ENCODE data around the gene OR2B6.
"Not testable (repeated sequence)": the region's sequence is repeated elsewhere in the genome, so short reads cannot be mapped to it uniquely, and the experiment has no call there.

The OR2B6 gene

DNA sequence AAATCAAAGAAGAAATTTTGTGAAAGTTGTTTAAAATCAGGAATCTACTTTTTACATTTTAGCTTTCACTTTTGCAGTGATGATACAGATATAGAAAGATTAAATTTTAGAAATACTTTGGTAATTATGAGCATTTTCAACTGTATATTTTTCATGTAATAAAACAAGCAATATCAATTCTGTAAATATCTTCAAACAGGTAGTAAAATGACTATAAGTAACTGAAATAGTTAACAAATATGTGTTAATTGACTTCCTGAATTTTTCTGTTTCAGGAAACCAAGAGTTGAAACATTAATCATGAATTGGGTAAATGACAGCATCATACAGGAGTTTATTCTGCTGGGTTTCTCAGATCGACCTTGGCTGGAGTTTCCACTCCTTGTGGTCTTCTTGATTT lies at the start of gene OR2B6:
Gene OR2B6 (plus strand): TSS at position 301 of the 400 bp plus-strand sequence. CDS start 0 bp downstream, at position 301.
- DNase-seq: no peak

DNA sequence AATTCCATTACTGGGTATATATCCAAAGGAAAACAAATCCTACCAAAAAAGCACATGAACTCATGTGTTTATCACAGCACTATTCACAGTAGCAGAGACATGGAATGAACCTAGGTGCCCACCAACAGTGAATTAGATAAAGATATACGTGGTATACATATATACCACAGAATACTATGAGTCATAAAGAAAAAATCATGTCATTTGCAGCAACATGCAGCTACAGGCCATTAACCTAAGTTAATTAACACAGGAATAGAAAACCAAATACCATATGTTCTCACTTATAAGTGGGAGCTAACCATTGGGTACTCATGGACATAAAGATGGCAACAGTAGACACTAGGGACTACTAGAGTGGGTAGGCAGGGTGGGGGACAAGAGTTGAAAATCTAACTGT lies 49.0 kb upstream of the OR2B6 start:
- no peak for DNase-seq

DNA sequence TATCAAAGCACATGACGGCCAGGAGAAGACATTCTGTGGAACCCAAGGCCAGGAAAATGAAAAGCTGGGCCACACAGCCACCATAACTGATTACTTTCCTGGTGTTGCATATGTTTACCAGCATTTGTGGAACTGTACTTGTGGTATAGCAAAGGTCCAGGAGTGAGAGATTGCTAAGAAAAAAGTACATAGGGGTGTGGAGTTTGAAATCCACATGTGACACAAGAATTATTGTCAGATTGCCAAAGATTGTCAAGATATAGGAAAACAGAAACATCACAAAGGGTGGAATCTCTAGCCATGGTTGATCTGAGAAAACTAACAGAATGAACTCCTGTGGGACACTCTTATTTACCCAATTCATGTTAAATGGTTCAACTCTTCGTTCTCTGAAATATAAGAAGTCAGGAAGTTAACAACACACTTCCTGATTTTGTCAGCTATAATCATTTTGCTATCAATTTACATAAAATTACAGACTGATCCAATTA lies 45.0 kb upstream of the OR2B6 start, which contains the start of gene OR2B2:
Gene OR2B2 (minus strand): TSS at position 441 of the 491 bp plus-strand sequence. CDS start 77 bp downstream, at position 364.
- DNase-seq: no peak

DNA sequence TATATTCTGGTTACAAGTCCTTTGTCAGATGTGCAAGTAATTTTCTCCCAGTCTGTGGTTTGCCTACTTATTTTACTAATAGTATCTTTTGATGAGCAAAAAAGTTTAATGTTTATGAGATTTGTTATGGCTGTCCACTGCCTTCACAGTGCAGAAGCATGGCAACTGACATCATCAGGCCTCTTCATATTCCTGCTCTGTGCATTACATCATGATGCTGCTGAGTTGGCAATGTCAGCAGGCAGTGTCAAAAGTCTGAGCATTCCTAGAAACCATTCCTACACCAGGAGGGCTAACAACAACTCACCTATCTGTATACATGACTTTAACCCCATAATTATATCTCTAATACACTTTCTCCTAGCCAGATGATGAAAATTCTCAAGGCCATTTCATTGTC lies 34.1 kb upstream of the OR2B6 start:
- DNase-seq: no peak

DNA sequence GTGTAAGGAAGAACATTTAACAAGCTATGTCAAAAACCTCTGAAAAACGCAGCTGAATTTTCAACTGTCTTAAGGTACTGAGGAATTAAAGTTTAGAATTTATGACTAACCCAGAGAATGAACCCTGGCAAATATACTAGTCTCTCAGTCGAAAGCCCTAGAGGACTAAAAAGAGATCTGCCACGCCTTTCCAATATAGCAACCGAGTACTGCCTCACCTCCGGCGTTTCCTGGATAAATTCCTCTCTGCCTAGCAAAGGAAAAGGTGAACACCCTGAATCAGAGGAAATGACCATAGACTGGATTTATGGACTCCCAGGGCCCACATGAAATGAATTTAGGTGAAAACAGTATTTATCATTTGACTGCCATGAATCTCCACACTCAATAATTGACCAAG lies 32.9 kb upstream of the OR2B6 start:
- DNase-seq: no peak

DNA sequence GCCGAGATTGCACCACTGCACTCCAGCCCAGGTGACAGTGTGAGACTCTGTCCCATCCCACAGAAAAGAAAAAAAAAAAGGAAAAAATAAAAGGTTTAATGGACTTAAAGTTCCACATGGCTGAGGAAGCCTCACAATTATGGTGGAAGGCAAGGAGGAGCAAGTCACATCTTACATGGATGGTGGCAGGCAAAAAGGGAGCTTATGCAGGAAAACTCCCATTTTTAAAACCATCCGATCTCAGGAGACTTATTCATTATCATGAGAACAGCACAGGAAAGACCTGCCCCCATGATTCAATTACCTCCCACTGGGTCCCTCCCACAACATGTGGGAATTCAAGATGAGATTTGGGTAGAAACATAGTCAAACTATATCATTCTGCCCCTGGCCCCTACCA lies 29.0 kb upstream of the OR2B6 start:
- DNase-seq: not testable (repeated sequence)

DNA sequence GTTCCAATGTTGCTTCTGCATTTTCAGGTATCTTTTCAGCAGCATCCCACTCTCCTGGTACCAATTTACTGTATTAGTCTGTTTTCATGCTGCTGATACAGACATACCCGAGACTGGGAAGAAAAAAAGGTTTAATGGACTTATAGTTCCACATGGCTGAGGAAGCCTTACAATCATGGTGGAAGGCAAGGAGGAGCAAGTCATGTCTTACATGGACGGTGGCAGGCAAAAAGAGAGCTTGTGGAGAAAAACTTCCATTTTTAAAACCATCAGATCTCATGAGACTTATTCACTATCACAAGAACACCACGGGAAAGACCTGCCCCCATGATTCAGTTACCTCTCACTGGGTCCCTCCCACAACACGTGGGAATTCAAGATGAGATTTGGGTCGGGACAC lies 27.1 kb upstream of the OR2B6 start:
- DNase-seq: not testable (repeated sequence)

DNA sequence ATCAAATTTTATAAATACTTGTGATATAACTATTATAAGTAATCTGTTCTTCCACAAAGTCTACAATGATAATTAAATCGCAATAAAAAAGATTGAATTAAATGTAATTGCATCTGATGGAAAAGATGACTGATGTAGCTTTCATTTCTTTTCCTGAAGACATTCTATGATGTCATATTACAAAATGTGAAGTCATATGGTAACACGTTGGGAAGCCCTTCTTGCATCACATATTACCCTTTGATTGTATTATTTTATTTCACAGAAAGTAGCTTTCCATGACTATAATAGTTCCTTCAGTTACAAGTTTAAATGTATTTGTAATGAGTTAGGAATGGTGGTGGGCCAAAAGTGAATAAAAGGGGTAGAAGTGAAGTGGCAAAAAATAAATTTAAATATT lies 25.8 kb upstream of the OR2B6 start:
- DNase-seq: no peak

DNA sequence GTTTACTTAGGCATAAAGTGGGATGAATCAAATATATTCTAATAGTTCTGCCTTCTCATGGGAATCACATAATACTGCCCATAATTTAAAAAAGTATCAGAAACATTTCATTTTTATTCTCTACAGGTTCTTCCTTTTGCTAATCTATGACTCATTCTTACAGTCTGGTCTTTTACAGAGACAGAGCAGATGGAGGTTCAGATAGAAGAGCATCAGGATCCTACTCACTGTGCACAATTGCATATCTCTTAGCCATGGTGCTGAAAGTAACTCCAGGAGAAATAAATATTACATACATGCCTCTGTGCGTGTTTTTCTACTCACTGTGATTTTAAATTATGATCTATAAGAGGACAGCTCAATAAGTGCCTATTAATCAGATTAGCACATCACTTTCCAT lies 16.3 kb upstream of the OR2B6 start:
- DNase-seq: no peak

DNA sequence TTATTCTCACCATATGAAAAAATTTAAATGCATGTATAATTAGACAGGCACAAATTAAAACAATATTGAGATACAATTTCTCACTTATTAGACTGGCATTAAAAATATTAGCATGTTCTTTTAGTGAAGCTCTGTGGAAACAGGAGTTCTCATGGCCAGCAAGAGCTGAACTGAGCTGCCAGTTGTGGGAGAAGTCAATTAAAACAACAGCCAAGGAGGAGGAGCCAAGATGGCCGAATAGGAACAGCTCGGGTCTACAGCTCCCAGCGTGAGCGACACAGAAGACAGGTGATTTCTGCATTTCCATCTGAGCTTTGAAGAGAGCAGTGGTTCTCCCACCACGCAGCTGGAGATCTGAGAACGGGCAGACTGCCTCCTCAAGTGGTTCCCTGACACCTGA lies 14.0 kb upstream of the OR2B6 start:
- DNase-seq: not testable (repeated sequence)

DNA sequence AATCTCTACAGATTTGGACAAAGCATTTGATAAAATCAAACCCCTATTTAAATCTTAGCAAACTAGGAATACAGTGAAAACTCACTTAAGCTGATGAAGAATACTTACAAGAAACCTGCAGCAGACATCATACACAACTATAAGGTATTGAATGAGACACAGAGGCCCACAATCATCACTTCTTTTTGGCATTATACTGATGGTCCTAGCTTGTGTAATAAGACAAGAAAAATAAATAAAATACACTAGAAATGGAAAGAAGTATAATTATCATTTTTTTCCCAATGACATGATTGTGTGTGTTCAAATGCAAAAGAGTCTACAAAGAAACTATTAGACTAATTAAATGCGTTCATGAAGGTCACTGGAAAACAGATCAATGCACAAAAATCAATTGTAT lies 8.8 kb upstream of the OR2B6 start:
- no peak for DNase-seq

DNA sequence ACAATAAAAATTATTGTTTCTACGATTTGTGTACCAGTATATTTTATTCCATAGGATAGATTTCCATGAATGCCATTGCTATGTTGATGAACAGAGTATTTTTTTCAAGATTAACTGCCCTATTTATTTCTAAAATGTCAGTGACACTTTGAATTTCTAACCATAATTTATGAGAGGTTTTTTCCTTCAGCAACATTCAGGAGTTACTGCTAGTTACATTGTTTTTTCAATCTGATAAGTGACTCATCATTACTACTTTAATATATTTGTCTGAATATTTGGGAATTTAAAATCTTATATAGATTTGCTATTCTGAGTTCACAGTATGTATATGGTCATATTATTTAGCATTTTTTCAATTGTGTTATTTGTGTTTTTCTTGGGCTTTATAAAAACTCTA lies 6.0 kb upstream of the OR2B6 start:
- DNase-seq: no peak

DNA sequence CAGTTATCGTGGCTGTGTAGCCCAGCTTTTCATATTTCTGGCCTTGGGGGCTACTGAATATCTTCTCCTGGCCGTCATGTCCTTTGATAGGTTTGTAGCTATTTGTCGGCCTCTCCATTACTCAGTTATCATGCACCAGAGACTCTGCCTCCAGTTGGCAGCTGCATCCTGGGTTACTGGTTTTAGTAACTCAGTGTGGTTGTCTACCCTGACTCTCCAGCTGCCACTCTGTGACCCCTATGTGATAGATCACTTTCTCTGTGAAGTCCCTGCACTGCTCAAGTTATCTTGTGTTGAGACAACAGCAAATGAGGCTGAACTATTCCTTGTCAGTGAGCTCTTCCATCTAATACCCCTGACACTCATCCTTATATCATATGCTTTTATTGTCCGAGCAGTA lies 475 bp downstream of the OR2B6 start:
- no peak for DNase-seq

DNA sequence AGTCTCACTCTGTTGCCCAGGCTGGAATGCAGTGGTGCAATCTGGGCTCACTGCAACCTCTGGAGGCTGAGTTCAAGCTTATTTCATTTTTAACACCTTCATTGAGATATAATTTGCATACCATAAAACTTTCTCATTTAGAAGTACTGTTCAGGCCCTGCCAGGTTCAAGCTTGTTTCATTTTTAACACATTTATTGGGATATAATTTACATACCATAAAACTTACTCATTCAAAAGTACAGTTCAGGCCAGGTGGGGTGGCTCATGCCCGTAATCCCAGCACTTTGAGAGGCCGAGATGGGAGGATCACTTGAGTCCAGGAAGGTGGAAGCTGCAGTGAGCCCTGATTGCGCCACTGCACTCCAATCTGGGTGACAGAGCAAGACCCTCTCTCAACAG lies 5.5 kb downstream of the OR2B6 start:
- no peak for DNase-seq

DNA sequence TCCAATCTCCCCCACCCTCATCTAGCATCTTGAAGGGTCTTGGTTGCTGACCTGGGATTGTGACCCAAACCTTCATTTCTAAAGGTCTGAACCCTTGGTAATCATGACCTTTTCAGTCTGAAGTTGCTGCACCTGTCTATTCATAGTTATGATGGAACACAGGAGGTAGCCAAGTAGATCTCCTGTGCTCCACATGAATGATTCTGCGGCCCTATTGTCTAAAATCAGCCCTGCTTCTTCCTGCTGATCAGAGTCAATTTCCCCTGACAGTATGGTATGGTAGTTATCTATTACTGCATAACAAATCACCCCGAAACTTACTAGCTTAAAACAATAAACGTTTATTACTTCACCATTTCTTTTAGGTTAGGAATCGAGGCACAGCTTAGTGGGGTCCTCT lies 9.0 kb downstream of the OR2B6 start:
- DNase-seq: no peak

DNA sequence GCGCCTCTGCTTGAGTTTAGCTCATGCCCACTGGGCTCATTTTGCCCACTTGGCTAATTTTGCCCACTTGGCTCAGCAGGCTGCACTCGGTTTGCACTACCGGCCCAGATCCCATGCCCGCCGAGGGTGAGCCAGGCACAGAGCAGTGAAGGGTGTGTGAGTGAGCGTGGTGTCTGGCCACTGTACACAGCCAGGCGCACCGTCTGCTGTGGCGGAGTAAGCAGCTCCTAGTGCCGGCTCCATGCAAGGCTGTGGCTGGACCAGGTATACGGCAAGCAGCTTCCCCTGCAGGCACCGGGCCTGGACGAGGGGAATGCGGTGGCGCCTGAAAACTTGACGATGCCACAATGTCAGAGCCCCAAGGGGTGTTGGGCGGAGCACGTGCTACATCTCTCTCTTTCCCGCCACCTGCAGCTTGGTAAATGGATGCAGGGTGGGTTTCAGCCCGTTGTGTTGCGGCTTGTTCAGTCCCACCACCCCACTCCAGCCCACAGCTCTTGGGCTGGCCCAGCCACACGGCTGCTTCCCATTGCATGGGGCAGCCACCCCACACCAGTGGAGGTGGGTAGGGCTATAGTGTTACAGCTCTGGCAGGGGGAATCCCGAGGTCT lies 9.9 kb downstream of the OR2B6 start:
- no peak for DNase-seq

DNA sequence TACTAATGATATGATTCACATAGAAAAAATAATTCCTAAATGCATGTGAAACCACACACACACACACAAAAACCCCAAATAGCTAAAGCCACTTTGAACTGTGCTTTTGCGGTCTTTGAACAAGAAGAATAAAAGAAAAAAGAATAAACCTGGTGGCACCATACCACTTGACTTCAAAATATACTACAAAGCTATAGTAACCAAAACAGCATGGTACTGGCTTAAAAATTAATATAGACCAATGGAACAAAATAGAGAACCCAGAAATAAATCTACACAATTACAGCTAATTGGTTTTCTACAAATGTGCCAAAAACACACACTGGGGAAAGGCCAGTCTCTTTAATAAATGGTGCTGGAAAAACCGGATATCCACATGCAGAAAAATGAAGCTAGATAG lies 13.4 kb downstream of the OR2B6 start:
- no peak for DNase-seq

DNA sequence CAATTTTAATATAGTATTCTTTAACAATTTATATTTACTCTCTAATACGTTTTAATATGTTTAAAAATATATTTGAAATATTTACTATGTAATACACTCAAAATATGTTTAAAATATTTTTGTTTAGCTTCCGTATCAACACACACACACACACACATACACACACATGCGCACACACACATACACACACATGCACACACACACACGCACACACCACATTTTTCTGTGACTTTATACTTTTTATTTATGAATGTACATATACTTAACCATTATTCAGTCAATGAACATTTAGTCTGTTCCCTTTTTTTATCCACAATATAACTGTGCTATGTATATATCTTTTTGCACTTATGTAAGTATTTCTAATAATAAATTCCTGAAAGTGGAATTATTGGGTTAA lies 15.7 kb downstream of the OR2B6 start:
- DNase-seq: no peak

DNA sequence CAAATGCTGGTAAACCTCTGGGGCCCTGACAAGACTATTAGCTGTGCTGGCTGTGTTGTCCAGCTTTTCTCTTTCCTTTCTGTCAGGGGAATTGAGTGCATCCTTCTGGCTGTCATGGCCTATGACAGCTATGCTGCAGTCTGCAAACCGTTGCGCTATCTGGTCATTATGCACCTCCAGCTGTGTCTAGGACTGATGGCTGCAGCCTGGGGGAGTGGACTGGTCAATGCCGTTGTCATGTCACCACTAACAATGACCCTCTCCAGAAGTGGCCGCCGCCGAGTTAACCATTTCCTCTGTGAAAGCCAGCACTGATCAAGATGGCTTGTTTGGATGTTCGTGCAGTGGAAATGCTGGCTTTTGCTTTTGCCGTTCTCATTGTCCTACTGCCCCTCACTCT lies 20.3 kb downstream of the OR2B6 start:
- DNase-seq: no peak

DNA sequence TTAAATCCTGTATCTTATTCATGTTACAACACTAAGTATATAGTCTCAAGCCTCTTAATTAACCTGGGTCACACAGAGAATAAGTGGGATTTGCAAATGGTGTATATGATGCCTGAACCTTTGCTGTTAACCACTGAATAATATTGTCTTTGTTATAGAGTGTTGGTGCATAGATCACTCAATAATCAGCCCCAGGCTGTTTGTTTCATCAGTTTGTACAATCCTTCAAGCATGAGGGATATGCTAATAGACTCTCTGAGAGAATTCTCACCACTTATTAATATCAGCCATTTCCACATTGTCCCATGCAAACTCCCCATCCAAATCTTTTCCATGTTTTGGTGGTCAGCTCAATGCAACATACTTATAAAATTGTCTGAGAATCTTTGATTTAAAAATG lies 21.7 kb downstream of the OR2B6 start:
- DNase-seq: no peak

DNA sequence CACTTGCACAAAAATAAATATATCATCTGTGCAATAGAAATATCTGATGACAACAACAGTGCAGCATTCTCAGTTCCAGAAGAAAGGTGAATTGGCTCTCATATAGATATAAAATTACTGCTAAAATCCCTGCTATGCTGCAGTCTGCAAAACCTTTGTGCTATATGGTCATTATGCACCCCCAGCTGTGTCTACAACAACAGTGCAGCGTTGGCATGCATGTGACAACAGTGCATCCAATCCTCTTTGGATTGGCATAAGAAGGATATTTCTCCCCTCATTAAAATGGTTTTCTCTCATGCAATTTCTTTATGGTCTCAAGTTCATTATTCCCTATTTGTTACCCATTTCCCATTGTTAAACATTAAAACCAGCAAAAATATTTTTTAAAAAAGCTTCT lies 23.1 kb downstream of the OR2B6 start:
- DNase-seq: no peak

DNA sequence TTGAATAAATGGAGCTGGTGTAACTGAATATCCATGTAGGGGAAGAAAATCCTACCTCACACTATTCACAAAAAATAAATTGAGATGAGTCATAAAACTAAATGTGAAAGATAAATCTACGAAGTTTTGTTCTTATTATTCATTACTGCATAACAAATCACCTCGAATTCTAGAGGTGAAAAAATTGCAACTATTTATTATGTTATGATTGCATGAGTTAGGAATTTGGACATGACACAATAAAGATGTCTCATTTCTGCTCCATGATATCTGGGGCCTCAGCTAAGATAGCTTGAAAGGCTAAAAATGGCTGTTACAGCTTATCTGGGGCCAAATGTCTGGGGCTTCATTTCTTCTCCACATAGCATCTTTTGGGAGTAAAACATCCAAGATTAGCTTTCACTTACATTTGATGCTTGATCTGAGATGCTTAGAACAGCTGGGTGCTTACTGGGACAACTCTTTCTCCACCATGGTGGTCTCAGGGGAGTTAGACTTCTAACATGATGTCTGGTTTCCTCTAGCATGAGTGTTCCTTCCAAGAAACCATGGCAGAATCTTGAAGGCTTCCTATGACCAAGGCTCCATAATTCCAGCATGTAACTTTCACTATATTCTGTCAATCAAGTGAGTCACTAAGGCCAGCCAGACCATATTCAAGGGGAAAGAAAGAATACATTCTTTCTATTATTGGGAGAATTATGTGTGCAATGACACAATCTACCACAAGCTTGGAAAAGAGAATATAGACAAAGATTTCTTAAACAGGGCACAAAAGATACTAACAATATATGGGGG lies 30.1 kb downstream of the OR2B6 start:
- DNase-seq: no peak

DNA sequence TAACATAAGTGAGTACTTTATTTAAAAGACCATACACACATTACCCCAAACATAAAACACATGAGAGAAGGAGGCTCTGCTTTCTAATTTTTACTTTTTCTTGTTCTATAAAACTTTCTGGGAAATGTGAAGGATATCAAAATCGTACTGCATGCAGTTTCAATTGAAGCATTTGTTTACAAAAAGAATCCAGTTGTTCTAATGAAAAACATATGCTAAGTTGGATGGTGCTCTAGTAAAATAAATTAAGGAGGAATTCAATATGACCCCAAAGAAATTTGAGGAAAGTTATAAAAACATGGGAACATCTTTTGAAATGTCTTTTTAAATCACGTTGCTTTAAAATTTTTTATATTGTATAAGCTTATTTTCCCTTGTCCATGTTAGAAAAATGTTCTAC lies 37.6 kb downstream of the OR2B6 start:
- DNase-seq: no peak

DNA sequence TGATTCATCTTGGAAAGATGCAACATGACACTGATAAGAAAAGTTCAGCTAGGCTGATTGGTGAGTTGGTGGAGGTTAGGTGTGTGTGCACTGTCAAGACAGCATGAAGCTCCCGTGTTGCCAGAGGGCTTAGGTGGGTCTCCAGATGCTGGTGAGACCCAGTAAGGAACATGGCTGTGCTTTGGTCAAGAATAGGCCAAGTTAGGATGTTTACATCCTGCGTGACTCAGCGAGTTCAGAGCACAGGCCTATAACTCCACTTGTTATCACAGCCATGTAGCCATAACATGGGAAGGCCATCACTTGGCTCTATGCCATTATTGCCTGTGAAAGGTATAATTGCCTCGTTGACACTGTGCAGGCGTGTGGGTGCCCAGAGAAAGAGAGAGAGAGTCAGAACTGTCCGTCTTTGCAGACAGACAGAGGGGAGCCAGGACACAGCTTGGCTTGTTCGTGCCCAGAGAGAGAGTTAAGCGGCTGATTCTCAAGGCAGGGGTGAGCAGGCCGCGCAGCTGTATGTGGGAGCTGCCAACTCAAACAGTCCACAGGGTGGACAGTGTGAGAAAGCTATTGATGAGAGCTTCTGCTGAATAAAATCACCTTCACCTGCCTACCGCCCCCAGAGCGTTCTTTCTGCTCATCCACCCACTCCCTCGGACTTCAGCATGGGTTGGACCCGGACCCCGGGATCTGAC lies 43.5 kb downstream of the OR2B6 start:
- DNase-seq: no peak

All from activated T-cell treated with anti-CD3 and anti-CD28 coated beads for 4 hours (primary cell).